Endometrial microvascular endothelial cells (primary cell): ENCODE results near the gene UTP14A. TPM values are rescaled to one million over a fixed set of nuclear protein-coding genes. Genes with fewer than 3 reads are reported as not detected.

Experiments
- in situ Hi-C: cut with HindIII; loops from 2 replicates; pipeline ENCODE4 v1.10.0; 2017; ENCODE audit warnings: low sequenced_read_pairs, low pct_unique_long_range_greater_than_20kb; ENCODE audit errors: inconsistent ontology term
- total RNA-seq: library from RNA; depleted of rRNA; stranded (reverse); fragments of >200 nt; gene quantifications from one replicate; pipeline ENCODE4 v1.2.3, GENCODE V29; 2015; ENCODE audit errors: inconsistent ontology term

UTP14A gene
- total RNA-seq, 1 donor from 2014 or later, result 17.3 TPM

- in situ Hi-C loops, result no loop called here
These were observed 32.1 kb downstream of the UTP14A start for GRCh38 chrX:129938081-129938480.

GRCh38 chrX:129939986-129940385 lies 34.0 kb downstream of the UTP14A start:
- in situ Hi-C loops, result no loop called here

DNA sequence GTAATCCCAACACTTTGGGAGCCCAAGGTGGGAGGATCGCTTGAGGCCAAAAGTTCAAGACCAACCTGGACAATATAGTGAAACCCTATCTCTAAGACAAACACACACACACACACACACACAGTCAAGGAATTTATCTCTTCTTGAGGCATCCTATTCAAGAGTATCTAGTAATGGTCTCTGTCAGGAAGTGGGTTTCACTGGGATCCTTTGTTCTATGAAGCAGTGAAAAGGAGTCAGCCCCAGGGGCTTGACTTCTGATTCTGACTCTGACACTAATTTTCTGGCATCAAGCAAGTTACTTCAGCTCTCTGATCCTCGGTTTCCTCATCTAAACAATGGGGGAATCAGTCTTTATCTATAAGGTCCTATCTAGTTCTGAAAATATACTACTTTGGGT lies 34.8 kb downstream of the UTP14A start:
- in situ Hi-C loops, result no loop called here

- in situ Hi-C loops, result no loop called here
These were observed 39.2 kb downstream of the UTP14A start for GRCh38 chrX:129945131-129945530.

DNA sequence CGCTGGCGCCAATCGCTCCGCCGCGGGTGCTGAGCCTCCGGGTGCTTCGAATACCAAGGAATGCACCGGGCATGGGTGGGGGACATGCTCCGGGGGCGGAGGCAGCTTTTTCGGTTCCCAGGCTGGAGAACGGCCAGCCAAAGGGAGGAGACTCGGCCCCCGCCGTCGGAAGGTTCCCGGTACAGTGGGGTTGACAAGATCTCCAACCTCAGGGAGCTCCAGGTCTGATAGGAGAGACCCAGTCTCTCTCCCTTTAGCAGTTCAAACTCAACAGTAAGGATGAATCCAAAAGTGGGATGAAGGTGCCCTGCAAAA lies 47.3 kb downstream of the UTP14A start:
- in situ Hi-C loops, result no loop called here

DNA sequence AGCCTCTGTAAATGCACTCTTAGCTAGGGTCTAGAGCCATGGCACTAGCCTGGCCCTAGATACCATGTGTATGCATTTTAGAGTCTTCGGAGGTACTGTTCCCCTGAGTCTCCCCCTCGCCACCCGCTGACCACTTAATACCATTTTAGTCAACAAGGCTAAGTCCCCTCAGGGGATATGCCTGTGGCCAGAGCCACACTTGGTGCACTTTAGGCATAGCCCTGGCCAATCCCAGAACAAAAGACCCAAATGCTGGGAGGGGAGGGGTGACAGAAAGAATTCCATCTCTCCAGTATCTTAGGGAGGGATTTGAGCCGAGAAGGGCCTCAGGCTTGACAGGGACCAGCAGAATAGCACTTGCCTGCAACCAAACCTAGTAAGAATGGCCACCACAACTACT lies 47.9 kb downstream of the UTP14A start:
- in situ Hi-C loops, result no loop called here

DNA sequence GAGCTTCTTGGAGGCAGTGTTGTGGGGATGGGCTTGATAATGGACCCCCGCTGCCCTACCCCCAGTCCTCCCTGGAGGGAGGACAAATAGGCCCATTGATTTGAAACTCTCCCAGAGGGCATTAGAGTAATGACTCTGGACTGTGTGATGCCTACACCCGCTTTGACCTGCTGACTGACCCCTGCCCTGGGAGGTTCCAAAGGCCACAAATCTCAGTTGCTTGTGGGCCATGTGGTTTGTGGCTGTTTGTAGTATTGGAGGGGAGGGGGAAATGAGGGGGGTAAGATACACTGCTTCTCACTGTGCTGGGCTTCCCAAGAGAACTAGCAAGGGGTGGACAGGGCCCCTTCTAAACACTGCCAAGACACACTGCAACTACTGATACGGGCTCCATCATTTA lies 48.8 kb downstream of the UTP14A start:
- in situ Hi-C loops, result no loop called here

DNA sequence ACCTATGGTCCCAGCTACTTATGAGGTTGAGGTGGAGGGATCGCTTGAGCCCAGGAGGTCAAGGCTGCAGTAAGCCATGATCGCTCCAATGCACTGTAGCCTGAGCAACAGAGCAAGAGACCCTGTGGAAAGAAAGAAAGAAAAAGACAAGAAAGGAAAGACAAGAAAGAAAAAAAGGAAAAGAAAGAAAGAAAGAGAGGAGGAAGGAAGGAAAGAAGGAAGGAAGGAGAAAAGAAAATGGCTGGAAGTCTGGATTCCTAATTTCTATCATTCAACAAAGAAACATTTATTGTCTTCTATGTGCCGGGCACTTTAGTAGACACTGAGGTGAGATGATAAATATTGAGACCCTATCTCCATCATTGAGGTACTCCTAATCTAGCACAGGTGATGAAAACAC lies 49.7 kb downstream of the UTP14A start:
- in situ Hi-C loops, result no loop called here

DNA sequence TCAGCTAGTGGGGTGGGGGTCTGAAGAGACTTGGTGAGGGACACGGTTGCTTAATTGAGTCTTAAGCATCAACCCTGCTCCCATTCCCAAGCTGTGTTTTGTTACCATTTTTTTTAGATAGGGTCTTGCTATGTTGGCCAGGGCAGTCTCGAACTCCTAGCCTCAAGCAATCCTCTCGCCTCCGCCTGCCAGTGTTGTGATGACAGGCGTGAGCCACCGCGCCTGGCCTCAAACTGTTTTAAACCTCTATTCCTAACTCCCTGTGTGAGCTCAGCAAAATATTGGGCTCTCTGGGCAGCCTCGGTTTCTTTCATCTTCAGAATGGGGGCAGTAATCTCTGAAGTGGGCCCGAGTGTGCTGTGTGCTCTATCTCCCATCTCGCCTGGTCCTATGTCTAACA lies 50.2 kb downstream of the UTP14A start:
- in situ Hi-C loops, result no loop called here

DNA sequence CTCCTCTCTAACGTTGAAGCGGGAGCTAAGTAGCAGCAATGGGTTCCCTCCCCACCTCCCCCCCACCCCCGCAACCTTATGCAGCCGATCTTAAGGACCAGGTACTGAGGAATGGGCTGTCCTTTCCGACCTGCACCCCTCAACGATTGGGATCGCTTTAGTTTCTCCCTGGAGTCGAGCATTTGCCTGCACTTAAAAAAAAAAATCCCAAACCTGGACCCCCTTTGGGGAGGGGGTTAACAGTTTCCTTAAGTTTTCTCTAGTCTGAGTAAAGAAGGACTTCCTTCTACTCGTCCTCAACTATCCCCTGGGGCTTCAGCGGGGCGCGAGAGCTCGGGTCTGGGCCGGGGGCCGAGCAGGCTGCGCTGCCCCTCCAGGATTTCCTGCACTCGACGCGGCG lies 50.8 kb downstream of the UTP14A start:
- in situ Hi-C loops, result no loop called here

DNA sequence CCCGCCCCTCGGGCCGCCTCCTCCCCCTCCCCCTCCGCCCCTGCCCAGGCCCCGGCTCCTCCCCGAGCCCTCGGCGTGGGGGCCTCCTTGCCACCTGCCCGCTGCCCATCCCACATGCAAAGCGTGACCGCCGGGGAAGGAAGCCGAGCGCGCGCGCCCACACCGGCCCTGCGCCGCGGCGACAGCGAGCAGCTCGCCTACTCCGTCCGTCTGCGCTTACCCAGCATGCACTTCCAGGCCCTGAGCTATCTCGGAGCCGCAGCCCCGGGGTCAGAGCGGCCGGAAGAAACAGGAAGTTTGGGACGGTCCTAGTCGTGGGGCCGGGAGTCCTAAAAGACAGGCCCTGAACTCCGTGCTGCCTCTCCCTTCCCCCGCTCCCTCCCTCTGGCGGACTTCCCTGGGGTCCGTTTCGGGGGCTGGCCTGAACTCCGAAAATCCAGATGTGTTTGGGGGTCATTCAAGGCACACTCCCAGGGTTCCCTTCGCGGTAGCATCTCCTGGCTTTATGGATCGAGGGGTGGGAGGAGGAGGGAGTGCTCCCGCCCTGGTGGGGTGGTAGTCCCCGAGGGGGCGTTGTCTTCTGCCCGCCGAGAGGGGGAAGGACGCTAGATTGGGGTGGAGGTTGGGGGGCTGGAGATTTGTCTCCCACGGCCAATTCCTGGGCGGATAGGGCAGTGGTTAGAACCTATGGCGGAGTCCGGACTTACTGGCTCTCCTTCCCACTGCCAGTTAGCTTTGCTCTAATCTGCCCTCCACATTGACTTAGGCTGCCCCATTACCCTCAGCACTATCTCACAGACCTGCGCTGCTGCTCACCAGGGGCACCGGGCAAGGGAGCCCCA lies 51.5 kb downstream of the UTP14A start:
- in situ Hi-C loops, result no loop called here

DNA sequence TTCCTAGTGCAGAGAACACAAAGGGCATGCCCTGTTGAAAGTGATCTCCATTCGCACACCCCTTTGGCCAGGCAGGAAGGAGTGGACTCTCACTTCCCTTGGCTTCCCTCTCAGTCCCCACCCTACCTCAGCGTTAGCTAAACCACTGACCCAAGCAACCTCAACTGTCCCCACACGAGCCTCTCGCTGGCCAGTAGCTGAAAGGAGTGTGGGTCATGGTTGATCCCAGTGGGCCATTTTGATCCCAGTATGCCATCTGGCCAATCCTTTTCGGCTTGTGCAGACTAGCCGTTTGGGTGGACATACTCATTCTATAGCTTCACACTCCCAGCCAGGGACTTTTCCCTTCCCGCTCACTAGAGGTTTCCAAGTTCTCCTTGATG lies 52.1 kb downstream of the UTP14A start:
- in situ Hi-C loops, result no loop called here

GRCh38 chrX:129958814-129959492 lies 53.0 kb downstream of the UTP14A start:
- in situ Hi-C loops, result no loop called here

DNA sequence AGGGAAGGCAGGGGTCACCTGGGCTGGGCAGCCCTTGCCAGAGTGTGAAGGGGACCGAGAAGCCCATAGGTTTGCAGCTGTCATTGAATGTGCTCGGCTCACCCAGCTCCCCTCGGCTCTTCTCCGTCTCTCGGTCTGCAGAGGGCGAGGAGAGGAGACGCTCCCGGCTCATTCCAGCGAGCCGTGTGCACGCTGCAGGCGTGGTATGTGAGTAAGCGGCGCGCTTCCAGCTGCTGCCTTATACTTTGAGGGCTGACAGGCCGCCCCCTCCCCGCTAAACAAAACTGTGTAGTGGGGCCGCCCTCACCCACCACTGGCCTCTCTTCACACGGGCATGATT lies 53.5 kb downstream of the UTP14A start:
- in situ Hi-C loops, result no loop called here

- in situ Hi-C loops, result no loop called here
These were observed 55.5 kb downstream of the UTP14A start for GRCh38 chrX:129961180-129962083.

- in situ Hi-C loops, result no loop called here
These were observed 57.8 kb downstream of the UTP14A start for GRCh38 chrX:129963729-129964128.

GRCh38 chrX:129965166-129965565 lies 59.2 kb downstream of the UTP14A start:
- in situ Hi-C loops, result no loop called here

DNA sequence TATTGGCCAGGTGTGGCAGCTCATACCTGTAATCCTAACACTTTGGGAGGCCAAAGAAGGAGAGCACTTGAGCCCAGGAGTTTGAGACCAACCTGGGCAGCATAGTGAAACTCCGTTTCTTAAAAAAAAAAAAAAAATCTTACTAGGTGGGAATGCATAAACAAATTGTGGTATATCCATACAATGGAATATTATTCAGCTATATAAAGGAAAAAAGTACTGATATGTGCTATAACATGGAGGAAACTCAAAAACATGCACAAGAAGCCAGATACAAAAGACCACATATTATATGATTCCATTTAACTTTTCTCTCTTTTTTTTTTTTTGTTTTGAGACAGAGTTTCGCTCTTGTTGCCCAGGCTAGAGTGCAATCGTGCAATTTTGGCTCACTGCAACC lies 63.0 kb downstream of the UTP14A start:
- in situ Hi-C loops, result no loop called here

DNA sequence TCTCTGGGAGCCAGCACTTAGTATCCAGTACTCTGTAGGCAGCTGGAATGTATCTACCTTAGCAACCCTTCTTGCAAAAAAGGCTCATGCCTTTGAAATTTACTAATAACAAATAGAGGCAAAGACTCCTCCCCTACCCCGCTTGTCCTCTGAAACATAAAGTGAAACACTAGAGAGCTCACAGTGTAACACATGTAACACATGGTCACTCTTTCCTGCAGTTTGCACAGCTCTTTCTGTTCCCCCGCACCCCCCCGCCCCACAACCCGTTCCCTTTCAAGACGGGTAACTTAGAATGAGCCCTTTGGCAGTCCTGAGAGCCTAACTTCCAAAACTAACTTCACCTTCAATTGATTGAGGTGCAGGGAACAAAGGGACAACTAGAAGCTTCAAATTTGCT lies 70.5 kb downstream of the UTP14A start:
- in situ Hi-C loops, result loop anchor here (10.0 kb wide), 1 partner anchor 58 kb away; no protein-coding TSS in a partner anchor
